B cell (primary cell): ENCODE data around the gene CRY1. TPM values are rescaled to one million over a fixed set of nuclear protein-coding genes. Genes with fewer than 3 reads are reported as not detected.

Experiments
- ATAC-seq: fragments of 200-7000 bp; cut with Tn5 transposase; one replicate; pipeline ENCODE4 v1.10.0; 2021; ENCODE audit warnings: low read depth, mild to moderate bottlenecking, moderate number of reproducible peaks, moderate library complexity
- CTCF ChIA-PET: fragments of 350-600 bp; sonication (Branson Sonifier 250); formaldehyde crosslinking; loops from one replicate; lab custom pipeline; 2021; ENCODE audit warnings: antibody characterized with exemption, inconsistent platforms; lab: Charles Lee
- POLR2A ChIA-PET: fragments of 350-600 bp; sonication (Branson Sonifier 250); formaldehyde crosslinking; loops from one replicate; lab custom pipeline; 2021; ENCODE audit warnings: antibody characterized with exemption; lab: Charles Lee
- DNase-seq: peaks from one replicate; pipeline ENCODE4 v3.0.0; 2013
- H2AFZ ChIP-seq: 2 replicates; pipeline ENCODE4 v1.6.1; 2012; ENCODE audit warnings: mild to moderate bottlenecking, low read depth, low read length; ENCODE audit not compliant: insufficient read depth, poor library complexity, severe bottlenecking
- H3K27ac ChIP-seq, 2 donors: 1 replicate in 1 of 2; 2 replicates in 1 of 2; pipeline ENCODE4 v1.5.1; 2012 to 2013; ENCODE audit warnings: low read length in 2 of 2, mild to moderate bottlenecking in 2 of 2, moderate library complexity in 1 of 2
- H3K27me3 ChIP-seq, 4 experiments: fragments of 200-600 bp in 1 of 4; sonication (generic) in 1 of 4; replicated peaks in 1 of 4; 1 replicate in 2 of 4; 2 replicates in 2 of 4; pipeline versions ENCODE4 v1.6.1 to v1.7.0; 2013 to 2016; ENCODE audit warnings: low read length in 3 of 4, mild to moderate bottlenecking in 2 of 4, mixed read lengths in 1 of 4, moderate library complexity in 1 of 4; ENCODE audit not compliant: insufficient read depth in 4 of 4, control insufficient read depth in 3 of 4; ENCODE audit errors: control extremely low read depth in 1 of 4
- H3K36me3 ChIP-seq, 2 experiments: replicated peaks in 1 of 2; 1 replicate in 1 of 2; 2 replicates in 1 of 2; pipeline versions ENCODE4 v1.6.1 to v1.7.1; 2013; ENCODE audit warnings: low read length in 1 of 2; ENCODE audit not compliant: insufficient read depth in 2 of 2, control insufficient read depth in 1 of 2; ENCODE audit errors: control extremely low read depth in 1 of 2, extremely low read depth in 1 of 2
- H3K4me1 ChIP-seq, 2 donors: fragments of 200-600 bp in 1 of 2; sonication (generic) in 1 of 2; 1 replicate in 1 of 2; 2 replicates in 1 of 2; pipeline versions ENCODE4 v1.5.1 to v1.6.1; 2013 to 2017; ENCODE audit warnings: low read length in 2 of 2; ENCODE audit not compliant: control insufficient read depth in 2 of 2, insufficient read depth in 2 of 2
- H3K4me2 ChIP-seq: replicated peaks from 2 replicates; pipeline ENCODE3; 2012; ENCODE audit warnings: mild to moderate bottlenecking, low read depth, low read length; ENCODE audit not compliant: poor library complexity, severe bottlenecking
- H3K4me3 ChIP-seq, 5 experiments: fragments of 200-600 bp in 1 of 5; sonication (generic) in 1 of 5; 1 replicate in 3 of 5; 2 replicates in 2 of 5; pipeline versions ENCODE4 v1.5.1 to v1.7.0; 2011 to 2016; ENCODE audit warnings: low read length in 4 of 5, mild to moderate bottlenecking in 4 of 5, low read depth in 2 of 5, control low read depth in 1 of 5, moderate library complexity in 1 of 5; ENCODE audit not compliant: insufficient read depth in 1 of 5; ENCODE audit errors: control extremely low read depth in 1 of 5, extremely low read depth in 1 of 5
- H3K79me2 ChIP-seq: fragments of 200-600 bp; sonication (generic); one replicate; pipeline ENCODE4 v1.6.0; 2016; ENCODE audit warnings: low read length; ENCODE audit not compliant: control insufficient read depth, insufficient read depth
- H3K9ac ChIP-seq: fragments of 200-600 bp; sonication (generic); 2 replicates; pipeline ENCODE4 v1.6.1; 2017; ENCODE audit warnings: mild to moderate bottlenecking, low read length, moderate library complexity
- H3K9me3 ChIP-seq, 3 donors: one replicate each; pipeline versions ENCODE4 v1.6.1 to v1.7.1; 2013; ENCODE audit warnings: low read length in 2 of 3; ENCODE audit not compliant: control insufficient read depth in 2 of 3, insufficient read depth in 1 of 3; ENCODE audit errors: control extremely low read depth in 1 of 3
- H4K20me1 ChIP-seq: 2 replicates; pipeline ENCODE4 v1.6.0; 2012; ENCODE audit warnings: mild to moderate bottlenecking, low read length; ENCODE audit not compliant: insufficient read depth, control insufficient read depth, poor library complexity, severe bottlenecking
- H3K27ac Mint-ChIP-seq: one replicate; pipeline ENCODE4 v1.8.0; 2021; ENCODE audit warnings: mixed read lengths
- H3K27me3 Mint-ChIP-seq: one replicate; pipeline ENCODE4 v1.8.0; 2021; ENCODE audit warnings: mixed read lengths
- H3K4me1 Mint-ChIP-seq: one replicate; pipeline ENCODE4 v1.8.0; 2021; ENCODE audit warnings: mixed read lengths
- H3K4me3 Mint-ChIP-seq: one replicate; pipeline ENCODE4 v1.8.0; 2021; ENCODE audit warnings: mixed read lengths
- H3K9me3 Mint-ChIP-seq: one replicate; pipeline ENCODE4 v1.8.0; 2022; ENCODE audit warnings: mixed read lengths; ENCODE audit not compliant: insufficient read depth
- CTCF ChIP-seq: fragments of 200-600 bp; IDR thresholded peaks from one replicate; pipeline ENCODE4 v1.8.0; 2022; ENCODE audit warnings: antibody characterized with exemption, mild to moderate bottlenecking
- EZH2 ChIP-seq: IDR thresholded peaks from 2 replicates; pipeline ENCODE4 v1.6.1; 2012; ENCODE audit warnings: borderline replicate concordance, low read depth, mild to moderate bottlenecking, moderate library complexity, low read length; ENCODE audit not compliant: insufficient read depth, poor library complexity, severe bottlenecking
- WGBS: methylation state at CpG from one replicate; pipeline ENCODE4 v1.1.5; 2013; ENCODE audit warnings: missing lambda C conversion rate; ENCODE audit not compliant: insufficient coverage; 5-methylcytosine and 5-hydroxymethylcytosine counted together
- intact Hi-C: fragments of 100-400 bp; cut with micrococcal nuclease; formaldehyde crosslinking; loops from one replicate; pipeline ENCODE4 v1.10.0; 2022
- polyA plus RNA-seq: library from polyadenylated mRNA; depleted of rRNA; stranded (reverse); fragments of >200 nt; gene quantifications from 2 replicates; pipeline ENCODE4 v1.2.3, GENCODE V29; 2012
- total RNA-seq, 2 donors: library from RNA; stranded (reverse); fragments of 120-200 nt in 1 of 2; gene quantifications; 1 replicate in 1 of 2; 2 replicates in 1 of 2; pipeline versions ENCODE4 v1.2.3 to v1.2.4, GENCODE V29; 2013 to 2022

The CRY1 gene
- total and polyA plus RNA-seq, 2 donors (not counting 1 experiment from before 2014, with no cell fraction given) = 2.4 to 8.8 TPM

DNA sequence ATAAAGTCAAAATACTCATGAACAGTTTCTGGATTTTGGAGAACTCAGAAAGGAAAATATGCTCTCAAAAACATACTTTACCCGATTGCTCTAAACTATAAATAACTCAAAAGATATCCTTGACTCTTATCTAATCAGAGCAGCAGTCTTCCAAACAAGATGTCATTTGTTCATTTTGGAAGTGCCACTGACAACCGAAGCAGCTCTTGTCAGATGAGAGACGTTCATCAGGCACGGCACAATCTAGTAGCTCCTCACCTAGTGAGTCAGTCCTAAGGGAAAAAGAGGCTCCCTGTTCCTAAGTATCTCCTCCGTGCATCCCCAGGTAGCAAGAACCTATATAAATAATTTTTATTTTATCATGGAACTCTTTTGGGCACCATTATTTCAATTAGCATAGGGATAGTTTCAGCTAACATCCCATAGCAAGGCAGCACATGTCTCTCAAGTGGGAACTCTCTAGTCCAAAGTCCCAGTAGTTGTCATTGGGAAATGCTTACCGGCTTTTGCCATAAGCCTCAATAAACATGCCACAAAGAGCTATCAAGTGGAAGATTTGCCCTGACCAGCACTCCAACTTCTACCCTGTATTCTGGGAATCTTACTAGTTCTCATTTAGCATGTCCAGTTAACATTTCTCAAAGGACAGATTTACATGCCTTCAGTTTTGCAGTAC is 151.7 kb downstream of the CRY1 start:
- 68% methylated on average over 2 of the region's 6 CpGs for WGBS

More for the DNA sequence above, 151.7 kb downstream of the CRY1 start:
- Histone ChIP-seq H3K36me3 (no peaks in the 10 kb centered on the region), H2AFZ (no peak overlapping the region), H3K4me2 (no peak overlapping the region), H3K4me1 (no peaks in the 10 kb centered on the region), H3K79me2 (no peaks in the 10 kb centered on the region), H3K4me3 (no peak overlapping the region), H4K20me1 (no peaks in the 10 kb centered on the region), H3K9me3 (peaks cover 0 to 3% (median 2%) of the 10 kb centered on the region in 3 donors), H3K27me3 (peaks cover 0 to 26% (median 18%) of the 10 kb centered on the region in 4 experiments), H3K27ac (no peak overlapping the region), H3K9ac (no peak overlapping the region)
- Mint-ChIP-seq H3K27me3 (peaks cover 43% of the 10 kb centered on the region), H3K4me3 (no peak overlapping the region), H3K27ac (no peak overlapping the region), H3K4me1 (no peaks in the 10 kb centered on the region), H3K9me3 (peaks cover 3% of the 10 kb centered on the region)
- TF ChIP-seq CTCF (no peak), EZH2 (no peak)
- CTCF ChIA-PET = no interaction called here
- DNase-seq (no peak), ATAC-seq (no peak)
- intact Hi-C loops = no loop called here
- POLR2A ChIA-PET = no interaction called here

Other genes starting within 250 kb of the CRY1 start
- gene TMEM263, start 137.6 kb downstream of the CRY1 start, total RNA-seq = 23.5 and 26.7 TPM in 2 replicates
- 4.8 and 11.3 TPM in 2 replicates for gene TMEM263, start 137.6 kb downstream of the CRY1 start, polyA plus RNA-seq
- gene MTERF2, start 106.4 kb downstream of the CRY1 start, total RNA-seq = 7.1 and 9.4 TPM in 2 replicates
- gene MTERF2, start 106.4 kb downstream of the CRY1 start, polyA plus RNA-seq = 3.1 and 3.7 TPM in 2 replicates